ENCODE results near the gene OR5L1.

OR5L1 gene

DNA sequence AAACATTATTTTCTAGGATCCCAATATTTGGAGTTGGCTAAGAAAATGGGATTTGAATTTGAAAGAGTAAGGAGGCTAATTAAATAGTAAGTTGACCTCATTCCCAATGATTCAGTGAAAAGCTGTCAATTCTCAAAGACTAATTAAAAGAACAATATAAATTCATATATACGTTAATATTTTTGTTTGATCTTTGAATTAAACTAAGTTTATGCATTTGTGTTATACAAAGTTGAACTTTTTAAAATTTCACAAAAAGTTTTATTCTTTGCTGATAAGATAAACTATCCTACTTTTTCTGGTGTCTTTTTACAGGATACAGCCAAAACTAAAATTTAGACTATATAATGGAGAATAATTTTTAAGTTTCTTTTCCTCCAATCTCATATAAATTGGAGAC, at the start of gene OR5L1:
OR5L1 (plus strand) TSS at position 301 of the 400 bp plus-strand sequence. CDS start 100 bp downstream, outside the sequence.
- no peak for DNase-seq

DNA sequence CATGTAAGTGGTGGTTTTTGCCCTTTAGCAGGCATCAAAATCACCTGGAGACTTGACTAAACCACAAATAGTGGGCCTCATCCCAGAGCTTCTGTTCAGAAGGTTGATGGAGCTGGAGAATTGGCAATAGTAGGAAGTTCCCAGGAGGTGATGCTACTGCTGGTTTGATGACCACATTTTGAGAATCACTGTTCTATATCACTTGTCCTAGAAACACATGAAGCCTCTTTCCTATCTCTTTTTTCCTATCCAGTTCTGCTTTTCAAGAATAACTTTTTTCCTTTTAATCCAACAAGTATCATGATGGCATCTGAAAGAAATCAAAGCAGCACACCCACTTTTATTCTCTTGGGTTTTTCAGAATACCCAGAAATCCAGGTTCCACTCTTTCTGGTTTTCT, 38.0 kb upstream of the OR5L1 start, which contains the start of gene OR5D13:
OR5D13 (plus strand) TSS at position 301 of the 400 bp plus-strand sequence; CDS start at position 301, 0 bp downstream.
- DNase-seq = no peak

DNA sequence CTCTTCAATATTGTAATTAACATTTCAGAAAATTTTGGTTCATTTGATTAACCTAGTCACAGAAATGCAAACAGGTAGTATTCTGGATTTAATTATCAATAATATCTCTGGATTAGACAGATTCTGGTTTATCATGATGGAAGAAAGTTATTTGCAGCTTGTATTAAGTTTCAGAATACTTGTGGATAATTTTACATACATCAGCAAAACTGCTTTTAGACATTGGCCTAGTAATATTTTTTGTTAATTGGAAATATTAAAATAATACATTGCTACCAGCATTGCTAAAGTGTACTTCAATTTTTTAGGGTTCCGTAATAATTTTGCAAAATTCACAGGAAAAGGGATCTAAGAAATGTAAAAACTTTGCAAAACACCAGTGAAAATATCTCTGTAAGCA, 19.6 kb upstream of the OR5L1 start:
- no peak for DNase-seq

GRCh38 chr11:55793321-55793720, 17.8 kb upstream of the OR5L1 start:
- no peak for DNase-seq

GRCh38 chr11:55795256-55795655, 15.9 kb upstream of the OR5L1 start, which contains the start of gene OR5D14:
TSS of gene OR5D14 (plus strand) at chr11:55795556. CDS start at chr11:55795556, 0 bp downstream.
- DNase-seq = no peak

DNA sequence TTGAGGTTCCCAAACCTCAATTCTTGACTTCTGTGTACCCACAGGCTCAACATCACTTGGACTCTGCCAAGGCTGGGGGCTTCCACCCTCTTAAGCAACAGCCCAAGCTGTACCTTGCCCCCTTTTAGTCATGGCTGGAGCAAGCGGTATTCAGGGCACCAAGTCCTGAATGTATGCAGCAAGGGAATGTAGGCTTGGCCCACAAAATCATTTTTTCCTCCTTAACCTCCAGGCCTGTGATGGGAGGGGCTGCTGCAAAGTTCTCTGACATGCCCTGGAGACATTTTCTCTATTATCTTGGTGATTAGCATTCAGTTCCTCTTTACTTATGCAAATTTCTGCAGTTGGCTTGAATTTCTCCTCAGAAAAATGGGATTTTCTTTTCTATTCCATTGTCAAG, 4.9 kb upstream of the OR5L1 start:
- no peak for DNase-seq

- no peak for DNase-seq
Measured at GRCh38 chr11:55819330-55819729, 8.2 kb downstream of the OR5L1 start, which contains the start of gene OR5D18. TSS of gene OR5D18 (plus strand) at chr11:55819630. CDS start at chr11:55819630, 0 bp downstream.

DNA sequence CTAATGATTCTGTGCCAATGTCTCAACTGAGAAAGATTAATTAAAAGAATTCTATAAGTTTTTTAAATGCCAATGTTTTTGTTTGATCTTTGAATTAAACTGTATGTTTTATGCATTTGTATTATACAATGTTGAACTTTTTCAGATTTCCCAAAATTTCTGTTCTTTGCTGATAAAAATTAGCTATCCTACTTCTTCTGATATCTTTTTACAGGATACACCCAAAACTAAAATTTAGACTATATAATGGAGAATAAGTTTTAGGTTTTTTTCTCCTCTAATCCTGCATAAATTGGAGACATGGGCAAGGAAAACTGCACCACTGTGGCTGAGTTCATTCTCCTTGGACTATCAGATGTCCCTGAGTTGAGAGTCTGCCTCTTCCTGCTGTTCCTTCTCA, 15.8 kb downstream of the OR5L1 start, which contains the start of gene OR5L2:
OR5L2 (plus strand) TSS at position 301 of the 400 bp plus-strand sequence; CDS start at position 301, 0 bp downstream.
- DNase-seq = no peak

DNA sequence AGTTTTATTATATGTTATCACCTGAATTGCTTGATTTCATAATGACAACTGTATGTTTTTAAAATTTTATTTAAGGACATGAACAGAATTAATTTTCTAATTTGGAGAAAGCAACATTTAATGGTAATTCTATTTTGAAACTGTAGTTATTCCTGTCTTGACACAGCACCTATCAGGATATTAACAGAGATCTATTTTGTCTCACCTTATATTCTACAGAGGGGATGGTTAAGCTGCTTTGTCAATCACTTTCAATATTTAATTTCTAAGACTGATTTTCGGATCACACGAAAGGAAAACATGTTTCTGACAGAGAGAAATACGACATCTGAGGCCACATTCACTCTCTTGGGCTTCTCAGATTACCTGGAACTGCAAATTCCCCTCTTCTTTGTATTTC, 27.3 kb downstream of the OR5L1 start, which contains the start of gene OR5D16:
OR5D16 (plus strand) TSS at position 301 of the 400 bp plus-strand sequence; CDS start at position 301, 0 bp downstream.
- DNase-seq = no peak

DNA sequence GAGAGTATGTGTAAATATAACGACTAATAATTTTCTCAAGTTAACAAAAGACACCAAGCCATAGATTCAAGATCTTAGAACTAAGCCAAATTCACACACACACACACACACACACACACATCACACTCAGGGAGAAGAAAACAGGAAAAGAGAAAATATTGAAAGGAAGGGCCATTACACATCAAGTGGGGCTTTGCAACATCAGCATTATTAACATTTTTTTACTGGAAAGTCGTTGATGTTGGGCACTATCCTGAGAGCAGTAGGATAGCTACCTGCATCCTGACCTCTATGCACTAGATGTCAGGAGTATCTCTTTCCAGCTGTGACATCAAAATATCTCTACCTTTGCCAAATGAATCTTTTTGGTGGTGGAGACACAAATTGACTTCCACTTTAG, 36.3 kb downstream of the OR5L1 start:
- DNase-seq = no peak

DNA sequence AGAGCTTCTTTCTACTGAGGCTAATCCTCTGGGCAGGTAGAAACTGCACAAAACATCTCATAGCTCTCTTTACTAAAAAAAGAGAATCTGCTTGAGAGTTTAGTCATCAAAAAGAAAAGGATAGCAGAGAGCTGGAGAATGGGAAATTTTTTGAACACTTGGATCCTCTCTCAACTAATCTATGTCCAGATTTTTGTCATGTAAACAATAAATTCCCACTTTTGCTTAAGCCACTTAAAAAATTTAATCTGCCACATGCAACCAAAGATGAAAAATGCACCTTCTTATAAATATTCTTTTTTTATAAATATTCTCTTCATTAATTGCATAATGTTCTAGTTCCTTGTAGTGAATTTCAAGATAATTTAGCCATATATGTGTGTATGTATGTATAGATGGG, 37.9 kb downstream of the OR5L1 start:
- DNase-seq = no peak

DNA sequence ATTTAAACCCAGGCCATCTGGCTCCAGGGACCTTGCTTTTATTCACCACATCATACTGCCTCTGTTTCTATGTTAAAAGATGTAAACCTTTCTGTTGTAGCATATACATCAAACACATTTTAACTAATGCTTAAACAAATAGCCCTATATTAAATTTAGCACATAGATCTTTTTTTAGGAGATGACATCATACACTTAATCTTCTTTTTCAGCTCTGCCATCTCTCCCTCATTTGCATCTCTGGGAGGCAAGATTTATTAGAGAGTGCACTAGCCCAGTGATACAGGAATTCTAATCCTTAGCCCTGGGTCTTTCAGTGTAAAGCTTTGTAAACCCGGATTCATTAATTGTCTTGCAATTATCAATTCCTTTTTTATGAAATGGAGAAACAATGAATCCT, 41.0 kb downstream of the OR5L1 start:
- no peak for DNase-seq

DNA sequence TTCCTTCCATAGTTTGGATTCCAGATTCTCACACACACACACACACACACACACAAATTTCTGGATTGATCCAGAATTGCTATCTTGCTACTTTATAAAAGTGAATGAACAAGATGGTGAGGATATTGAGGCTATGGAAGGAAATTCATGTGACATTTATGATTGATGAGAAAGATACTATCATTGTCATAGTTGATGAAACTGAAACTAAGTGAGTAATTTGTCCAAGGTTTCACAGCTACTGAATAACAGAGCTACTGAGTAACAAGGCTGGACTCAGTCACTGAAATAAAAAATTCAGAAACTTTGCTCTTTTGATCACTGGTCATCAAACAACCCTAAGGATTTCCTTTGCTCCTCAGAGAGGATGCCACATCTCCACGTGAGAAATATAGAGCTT, 43.5 kb downstream of the OR5L1 start:
- DNase-seq = no peak
